HG03280 (cell line): ENCODE data around the gene SUPT3H.
"Not testable (repeated sequence)": the region's sequence is repeated elsewhere in the genome, so short reads cannot be mapped to it uniquely, and the experiment has no call there.

Experiments used
- ATAC-seq: cut with Tn5 transposase; IDR thresholded peaks from one replicate; pipeline ENCODE4 v1.9.1; 2021; ENCODE audit warnings: mild to moderate bottlenecking, moderate library complexity; ENCODE audit not compliant: unreplicated experiment

SUPT3H gene

GRCh38 chr6:45073771-45074170 lies 304.0 kb downstream of the SUPT3H start:
- no peak for ATAC-seq

GRCh38 chr6:45072673-45073072 lies 305.1 kb downstream of the SUPT3H start:
- ATAC-seq = no peak

GRCh38 chr6:45072016-45072415 lies 305.7 kb downstream of the SUPT3H start:
- no peak for ATAC-seq

- no peak for ATAC-seq
Observed at GRCh38 chr6:45069091-45069490, 308.6 kb downstream of the SUPT3H start.

GRCh38 chr6:45067446-45067845 lies 310.3 kb downstream of the SUPT3H start:
- not testable (repeated sequence) for ATAC-seq

GRCh38 chr6:45062659-45063058 lies 315.1 kb downstream of the SUPT3H start:
- ATAC-seq = not testable (repeated sequence)

- ATAC-seq = no peak
Observed at GRCh38 chr6:45057711-45058110, 320.0 kb downstream of the SUPT3H start.

- no peak for ATAC-seq
Observed at GRCh38 chr6:45054610-45055009, 323.1 kb downstream of the SUPT3H start.

- ATAC-seq = no peak
Observed at GRCh38 chr6:45052325-45052724, 325.4 kb downstream of the SUPT3H start.

GRCh38 chr6:45049188-45049843 lies 328.4 kb downstream of the SUPT3H start:
- ATAC-seq = no peak

GRCh38 chr6:45047573-45047972 lies 330.2 kb downstream of the SUPT3H start:
- no peak for ATAC-seq

- ATAC-seq = no peak
Observed at GRCh38 chr6:45045253-45045601, 332.5 kb downstream of the SUPT3H start.

- no peak for ATAC-seq
Observed at GRCh38 chr6:45044510-45045252, 333.1 kb downstream of the SUPT3H start.

GRCh38 chr6:45044086-45044485 lies 333.6 kb downstream of the SUPT3H start:
- no peak for ATAC-seq

GRCh38 chr6:45042673-45043072 lies 335.1 kb downstream of the SUPT3H start:
- not testable (repeated sequence) for ATAC-seq

- no peak for ATAC-seq
Observed at GRCh38 chr6:45038226-45038625, 339.5 kb downstream of the SUPT3H start.

- ATAC-seq = no peak
Observed at GRCh38 chr6:45036103-45036502, 341.6 kb downstream of the SUPT3H start.

GRCh38 chr6:45032426-45032825 lies 345.3 kb downstream of the SUPT3H start:
- ATAC-seq = no peak

GRCh38 chr6:45031601-45032000 lies 346.1 kb downstream of the SUPT3H start:
- ATAC-seq = no peak

- no peak for ATAC-seq
Observed at GRCh38 chr6:45027126-45027525, 350.6 kb downstream of the SUPT3H start.

GRCh38 chr6:45026003-45026516 lies 351.7 kb downstream of the SUPT3H start:
- ATAC-seq = no peak

GRCh38 chr6:45024610-45025009 lies 353.1 kb downstream of the SUPT3H start:
- no peak for ATAC-seq
